Activated CD8-positive, alpha-beta T cell treated with anti-CD3 and anti-CD28 coated beads for 36 hours (primary cell): ENCODE results near the gene MEIG1. TPM values are rescaled to one million over a fixed set of nuclear protein-coding genes. Genes with fewer than 3 reads are reported as not detected.

Source experiments
- ATAC-seq: fragments of 200-7000 bp; cut with Tn5 transposase; one replicate; pipeline ENCODE4 v1.10.0; 2021; ENCODE audit warnings: mild to moderate bottlenecking, moderate library complexity
- CTCF ChIA-PET: fragments of 350-600 bp; sonication (Branson Sonifier 250); formaldehyde crosslinking; loops from one replicate; lab custom pipeline; 2021; ENCODE audit warnings: antibody characterized with exemption; lab: Charles Lee
- POLR2A ChIA-PET: fragments of 350-600 bp; sonication (Branson Sonifier 250); formaldehyde crosslinking; loops from one replicate; lab custom pipeline; 2021; ENCODE audit warnings: antibody characterized with exemption; lab: Charles Lee
- DNase-seq: peaks from one replicate; pipeline ENCODE4 v3.0.0-alpha.2; 2020
- H3K27ac Mint-ChIP-seq: one replicate; pipeline ENCODE4 v1.8.0; 2021; ENCODE audit warnings: mild to moderate bottlenecking, mixed read lengths
- H3K27me3 Mint-ChIP-seq: one replicate; pipeline ENCODE4 v1.8.0; 2021; ENCODE audit warnings: mixed read lengths
- H3K36me3 Mint-ChIP-seq: one replicate; pipeline ENCODE4 v1.8.0; 2021; ENCODE audit warnings: low read depth, mixed read lengths
- H3K4me1 Mint-ChIP-seq: one replicate; pipeline ENCODE4 v1.8.0; 2021; ENCODE audit warnings: low read depth, mixed read lengths
- H3K4me3 Mint-ChIP-seq: one replicate; pipeline ENCODE4 v1.8.0; 2021; ENCODE audit warnings: mild to moderate bottlenecking, moderate library complexity, mixed read lengths
- H3K9me3 Mint-ChIP-seq: one replicate; pipeline ENCODE4 v1.8.0; 2021; ENCODE audit warnings: mixed read lengths
- CTCF ChIP-seq: fragments of 200-600 bp; IDR thresholded peaks from one replicate; pipeline ENCODE4 v1.8.0; 2022; ENCODE audit warnings: antibody characterized with exemption, mild to moderate bottlenecking
- intact Hi-C: fragments of 100-400 bp; cut with micrococcal nuclease; formaldehyde crosslinking; loops from one replicate; pipeline ENCODE4 v1.10.0; 2022
- total RNA-seq, 2 experiments: library from RNA; stranded (reverse); gene quantifications; one replicate each; pipeline ENCODE4 v1.2.3, GENCODE V29; 2021

MEIG1 gene
- total RNA-seq, 2 experiments from 2014 or later = 0.79 TPM; not detected in 1

DNA sequence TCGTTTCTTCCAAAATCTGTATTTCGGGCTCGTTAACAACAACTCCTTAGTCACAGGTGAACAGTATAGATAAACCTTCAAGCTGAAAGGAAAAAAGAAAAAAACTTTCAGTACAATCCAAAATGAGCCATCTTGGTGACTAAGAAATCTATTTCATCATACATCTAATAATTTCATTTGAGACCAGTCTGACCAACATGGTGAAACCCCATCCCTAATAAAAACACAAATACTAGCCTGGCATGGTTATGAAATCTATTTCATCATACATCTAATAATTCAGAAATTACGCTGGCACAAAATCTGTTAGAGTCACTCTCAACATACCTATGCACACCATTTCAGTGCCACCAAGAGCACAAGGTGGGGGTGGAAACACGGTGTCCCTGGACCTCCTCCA, 14.1 kb upstream of the MEIG1 start:
- Mint-ChIP-seq H3K27ac (no peak overlapping the region), H3K9me3 (no peaks in the 10 kb centered on the region), H3K36me3 (peaks cover 28% of the 10 kb centered on the region), H3K4me3 (no peak overlapping the region), H3K27me3 (no peaks in the 10 kb centered on the region), H3K4me1 (peaks cover 12% of the 10 kb centered on the region)
- POLR2A ChIA-PET = interaction anchor here (1.1 kb wide), 1 partner anchor 8 kb away, joined by 3 read pairs; the partner anchor contains the start of gene DCLRE1C
- ATAC-seq (no peak), DNase-seq (no peak)
- intact Hi-C loops = no loop called here
- TF ChIP-seq CTCF = no peak
- CTCF ChIA-PET = no interaction called here

DNA sequence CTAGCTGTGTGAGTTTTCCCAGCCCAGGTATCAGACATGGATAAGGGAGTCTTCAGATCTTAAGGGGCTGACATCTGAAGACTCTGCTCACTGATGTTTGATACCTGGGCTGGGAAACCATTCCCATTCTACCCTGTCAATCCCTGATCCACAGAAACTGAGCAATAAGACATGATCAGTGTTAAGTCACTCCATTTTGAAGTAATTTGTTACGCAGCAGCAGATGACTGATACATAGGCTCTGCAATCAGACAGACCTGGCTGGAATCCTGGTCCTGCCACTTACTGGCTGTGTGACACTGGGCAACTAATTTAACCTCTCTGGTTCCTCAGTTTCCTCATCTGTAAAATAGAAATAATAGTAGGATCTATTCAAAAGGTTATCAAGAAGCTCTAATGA, 11.9 kb upstream of the MEIG1 start:
- intact Hi-C loops = no loop called here
- no peaks in the 10 kb centered on the region for H3K27me3 Mint-ChIP-seq
- no peak for TF ChIP-seq CTCF
- ChIA-PET POLR2A (interaction anchor here (1.2 kb wide), 1 partner anchor 108 kb away, joined by 3 read pairs; no protein-coding TSS in a partner anchor), CTCF (no interaction called here)
- H3K9me3 Mint-ChIP-seq = no peaks in the 10 kb centered on the region
- no peak overlapping the region for H3K4me3 Mint-ChIP-seq
- H3K27ac Mint-ChIP-seq = no peak overlapping the region
- peaks cover 38% of the 10 kb centered on the region for H3K36me3 Mint-ChIP-seq
- peaks cover 26% of the 10 kb centered on the region for H3K4me1 Mint-ChIP-seq
- no peak for ATAC-seq
- no peak for DNase-seq

- DNase-seq = no peak
- Mint-ChIP-seq H3K27me3 (no peaks in the 10 kb centered on the region), H3K9me3 (no peaks in the 10 kb centered on the region), H3K36me3 (peaks cover 42% of the 10 kb centered on the region), H3K4me1 (peaks cover 33% of the 10 kb centered on the region), H3K4me3 (no peak overlapping the region), H3K27ac (no peak overlapping the region)
- intact Hi-C loops = no loop called here
- no peak for ATAC-seq
- TF ChIP-seq CTCF = no peak
- CTCF ChIA-PET = interaction anchor here (2.3 kb wide), 1 partner anchor 23 kb away, joined by 8 read pairs; no protein-coding TSS in a partner anchor
- POLR2A ChIA-PET = interaction anchor here (0.8 kb wide), 2 partner anchors 71 to 165 kb away, joined by 4 read pairs; partner anchors contain the start of gene SUV39H2
Observed at GRCh38 chr10:14949291-14949690, 9.9 kb upstream of the MEIG1 start.

- CTCF ChIA-PET = interaction anchor here (0.7 to 2.3 kb wide), 6 partner anchors 8 to 72 kb away, joined by 3 to 7 read pairs (median 3); no protein-coding TSS in a partner anchor
- H3K27me3 Mint-ChIP-seq = no peaks in the 10 kb centered on the region
- intact Hi-C loops = loop anchor here (10.0 kb wide), 1 partner anchor 118 kb away; the partner anchor contains the start of genes CDNF, HSPA14 and MSANTD7
- no peak for TF ChIP-seq CTCF
- POLR2A ChIA-PET = interaction anchor here (0.6 to 3.2 kb wide), 14 partner anchors 8 to 1242 kb away, joined by 3 to 30 read pairs (median 3); partner anchors contain the start of genes CDNF, HSPA14, MSANTD7 and SUV39H2
- no peak for DNase-seq
- H3K36me3 Mint-ChIP-seq = peaks cover 24% of the 10 kb centered on the region
- H3K4me3 Mint-ChIP-seq = peak overlapping the region; percentile 94
- H3K27ac Mint-ChIP-seq = peak overlapping the region; percentile 98
- ATAC-seq = no peak
- H3K9me3 Mint-ChIP-seq = no peaks in the 10 kb centered on the region
- H3K4me1 Mint-ChIP-seq = peaks cover 41% of the 10 kb centered on the region
Observed at GRCh38 chr10:14952851-14953423, 6.3 kb upstream of the MEIG1 start.

DNA sequence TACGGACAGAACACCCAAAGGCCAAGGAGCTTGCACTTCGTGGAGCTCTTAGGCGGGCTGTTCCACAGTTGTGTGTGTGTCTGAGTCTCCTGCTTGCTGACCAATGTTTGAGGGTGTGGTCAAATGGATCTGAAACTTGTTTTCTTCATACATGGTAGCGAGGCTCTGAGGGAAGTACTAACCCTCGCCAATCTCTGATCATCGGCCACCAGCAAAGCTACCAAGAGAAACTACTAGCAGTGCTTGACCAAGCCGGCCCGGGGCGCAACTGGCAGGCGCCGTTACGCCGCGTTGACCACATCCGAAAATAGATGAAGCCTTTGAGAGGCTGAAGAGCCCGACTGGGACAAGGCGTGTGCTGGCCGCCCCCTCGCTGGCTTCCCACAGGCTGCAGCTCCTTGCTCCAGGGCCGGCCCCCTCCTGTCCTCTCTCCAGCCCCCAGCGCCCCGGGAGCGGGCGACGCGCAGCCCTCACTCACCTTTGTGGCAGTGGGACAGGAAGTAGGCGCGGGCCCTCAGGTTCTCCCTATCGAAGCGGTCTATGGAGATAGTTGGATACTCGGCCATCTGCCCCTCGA, 5.7 kb upstream of the MEIG1 start:
- POLR2A ChIA-PET = interaction anchor here (0.8 to 3.2 kb wide), 13 partner anchors 9 to 142 kb away, joined by 3 to 30 read pairs (median 3); partner anchors contain the start of genes CDNF, HSPA14, MSANTD7 and SUV39H2
- Mint-ChIP-seq H3K4me3 (peak overlapping the region; percentile 94), H3K27me3 (no peaks in the 10 kb centered on the region), H3K9me3 (no peaks in the 10 kb centered on the region), H3K27ac (peak overlapping the region; percentile 98), H3K36me3 (peaks cover 24% of the 10 kb centered on the region), H3K4me1 (peaks cover 41% of the 10 kb centered on the region)
- intact Hi-C loops = loop anchor here (10.0 kb wide), 1 partner anchor 119 kb away; the partner anchor contains the start of genes CDNF, HSPA14 and MSANTD7
- no peak for TF ChIP-seq CTCF
- no peak for DNase-seq
- CTCF ChIA-PET = interaction anchor here (0.7 to 2.3 kb wide), 7 partner anchors 8 to 72 kb away, joined by 3 to 7 read pairs (median 3); no protein-coding TSS in a partner anchor
- peak; percentile 54 for ATAC-seq
